Measurements from ENCODE around the gene FAM187B. TPM values are rescaled to one million over a fixed set of nuclear protein-coding genes. Genes with fewer than 3 reads are reported as not detected.

The FAM187B gene
- total and polyA plus RNA-seq, 2 of the 4 experiments (the other 2 are of a cell fraction) = not detected

GRCh38 chr19:35269438-35270117 is 41.0 kb upstream of the FAM187B start (continued):
- peak; percentile 56 for TF ChIP-seq CTCF (conservative IDR thresholded peaks at IDR 0.05; ENCODE audit: low read depth, low read length)
